Measurements from ENCODE around the gene HRC.
A peak's percentile ranks its signal among the peaks of the same experiment; 100 is the strongest.

Gene HRC

DNA sequence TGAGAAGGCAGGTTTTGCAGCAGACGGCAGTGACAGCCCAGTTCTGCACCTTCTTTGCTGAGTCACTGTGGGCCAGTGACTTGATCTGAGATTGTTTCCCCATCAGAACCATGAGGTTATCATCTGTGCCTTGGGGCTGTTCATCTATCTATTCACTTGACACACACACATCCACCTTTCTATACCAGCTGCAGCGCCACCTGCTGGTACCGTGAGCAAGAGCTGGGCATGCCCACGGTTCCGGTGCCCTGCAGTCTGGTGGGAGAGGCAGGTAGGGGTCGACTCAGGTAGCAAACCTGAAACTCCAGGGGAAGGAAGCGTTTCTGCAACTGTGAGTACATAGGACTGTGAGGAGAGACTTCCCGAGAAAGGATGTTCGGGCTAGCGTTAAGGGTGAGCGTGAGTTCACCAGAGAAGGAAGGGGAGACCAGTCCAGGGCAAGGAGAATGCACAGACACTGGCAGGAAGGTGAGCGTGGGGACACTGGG, 48.5 kb downstream of the HRC start:
- Histone ChIP-seq H3K9me3 (replicated peaks in 1 of 2; ENCODE audit: control insufficient read depth in 2 of 2, insufficient read depth in 1 of 2, low read depth in 1 of 2, low read length in 2 of 2) (no peaks in the 10 kb centered on the region), H3K4me3 (ENCODE audit: low read length in 2 of 2) (no peak overlapping the region), H3K27ac (replicated peaks; ENCODE audit: low read length) (no peak overlapping the region), H2BK12ac (ENCODE audit: low read length) (no peak overlapping the region), H3K27me3 (ENCODE audit: control insufficient read depth in 3 of 3, insufficient read depth in 3 of 3, low read depth in 1 of 3, low read length in 3 of 3) (no peaks in the 10 kb centered on the region), H4K91ac (ENCODE audit: low read depth, low read length, poor library complexity) (no peak overlapping the region), H4K8ac (ENCODE audit: low read depth, low read length) (no peak overlapping the region), H2AFZ (ENCODE audit: low read length) (no peak overlapping the region), H3K4me1 (ENCODE audit: control insufficient read depth in 2 of 2, insufficient read depth in 1 of 2, low read depth in 1 of 2, low read length in 2 of 2) (no peaks in the 10 kb centered on the region), H3K4ac (ENCODE audit: low read length) (no peak overlapping the region), H2AK5ac (ENCODE audit: low read depth, low read length) (no peak overlapping the region), H3K18ac (ENCODE audit: low read length) (peak overlapping the region; percentile 44), H3K14ac (ENCODE audit: low read length) (no peak overlapping the region), H3K9ac (ENCODE audit: low read depth, low read length, poor library complexity) (peak overlapping the region; percentile 15), H3K36me3 (replicated peaks in 1 of 2; ENCODE audit: control insufficient read depth in 2 of 2, insufficient read depth in 2 of 2, low read length in 2 of 2) (peaks cover 54 to 81% of the 10 kb centered on the region in 2 donors), H3K23ac (ENCODE audit: low read depth, low read length, poor library complexity) (peak overlapping the region; percentile 76), H3K4me2 (ENCODE audit: insufficient read depth, low read length, poor library complexity, severe bottlenecking) (no peak overlapping the region), H3K79me1 (ENCODE audit: low read depth, low read length) (peaks cover 10% of the 10 kb centered on the region), H2BK5ac (ENCODE audit: low read length) (no peak overlapping the region), H2BK120ac (ENCODE audit: low read depth, low read length) (no peak overlapping the region), H2BK15ac (ENCODE audit: low read length) (no peak overlapping the region)
- peak; percentile 52 for DNase-seq (ENCODE audit: low spot score)
- no CpG with 5 or more reads among the region's 12 CpGs for WGBS, 2 donors (ENCODE audit: extremely low coverage in 2 of 2, insufficient read length in 2 of 2, insufficient replicate concordance in 1 of 2)

DNA sequence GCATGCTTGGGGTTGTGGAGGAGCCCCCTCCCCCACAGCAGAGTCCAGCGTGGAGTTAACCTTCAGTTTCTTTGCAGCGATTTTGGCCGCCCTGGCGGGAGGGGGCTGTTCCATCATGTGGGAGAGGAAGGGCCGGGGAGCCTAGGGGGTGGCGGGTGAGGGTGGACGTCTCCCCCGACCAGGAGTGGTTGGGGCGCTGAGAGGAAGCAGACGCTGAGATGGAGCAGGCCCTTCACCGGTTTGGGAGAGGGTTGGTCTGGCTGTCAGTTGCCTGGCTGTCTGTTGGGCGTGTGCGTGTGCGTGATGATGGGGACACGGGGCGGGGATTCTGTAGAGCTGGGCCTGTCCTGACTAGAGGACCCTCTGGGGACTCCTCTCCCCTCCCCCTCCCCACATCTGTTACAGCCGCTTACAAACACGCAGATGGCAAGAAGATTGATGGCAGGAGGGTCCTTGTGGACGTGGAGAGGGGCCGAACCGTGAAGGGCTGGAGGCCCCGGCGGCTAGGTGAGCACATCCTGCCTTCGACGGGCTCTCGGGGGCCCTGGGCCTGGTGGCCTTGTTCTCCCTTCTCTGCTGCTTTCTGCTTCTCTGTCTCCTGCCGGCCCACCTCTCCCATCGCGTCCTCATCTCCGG, 50.8 kb downstream of the HRC start:
- H4K91ac ChIP-seq (ENCODE audit: low read depth, low read length, poor library complexity), result no peak overlapping the region
- no peak overlapping the region for H3K4me3 ChIP-seq (ENCODE audit: low read length in 2 of 2)
- H2AK5ac ChIP-seq (ENCODE audit: low read depth, low read length), result no peak overlapping the region
- no peak overlapping the region for H3K4me2 ChIP-seq (ENCODE audit: insufficient read depth, low read length, poor library complexity, severe bottlenecking)
- no peak overlapping the region for H3K23ac ChIP-seq (ENCODE audit: low read depth, low read length, poor library complexity)
- no peak for DNase-seq (ENCODE audit: low spot score)
- peaks cover 66 to 94% of the 10 kb centered on the region in 2 donors for H3K36me3 ChIP-seq (replicated peaks in 1 of 2; ENCODE audit: control insufficient read depth in 2 of 2, insufficient read depth in 2 of 2, low read length in 2 of 2)
- H3K4ac ChIP-seq (ENCODE audit: low read length), result no peak overlapping the region
- no peak overlapping the region for H2BK120ac ChIP-seq (ENCODE audit: low read depth, low read length)
- peaks cover 14% of the 10 kb centered on the region for H3K79me1 ChIP-seq (ENCODE audit: low read depth, low read length)
- H2BK12ac ChIP-seq (ENCODE audit: low read length), result no peak overlapping the region
- H4K8ac ChIP-seq (ENCODE audit: low read depth, low read length), result no peak overlapping the region
- H3K14ac ChIP-seq (ENCODE audit: low read length), result no peak overlapping the region
- H3K18ac ChIP-seq (ENCODE audit: low read length), result no peak overlapping the region
- H3K4me1 ChIP-seq (ENCODE audit: control insufficient read depth in 2 of 2, insufficient read depth in 1 of 2, low read depth in 1 of 2, low read length in 2 of 2), result no peaks in the 10 kb centered on the region
- H3K9me3 ChIP-seq (replicated peaks in 1 of 2; ENCODE audit: control insufficient read depth in 2 of 2, insufficient read depth in 1 of 2, low read depth in 1 of 2, low read length in 2 of 2), result peaks cover 0 to 3% of the 10 kb centered on the region in 2 donors
- no peak overlapping the region for H3K27ac ChIP-seq (replicated peaks; ENCODE audit: low read length)
- H2BK5ac ChIP-seq (ENCODE audit: low read length), result no peak overlapping the region
- H3K27me3 ChIP-seq (ENCODE audit: control insufficient read depth in 3 of 3, insufficient read depth in 3 of 3, low read depth in 1 of 3, low read length in 3 of 3), result no peaks in the 10 kb centered on the region
- H3K9ac ChIP-seq (ENCODE audit: low read depth, low read length, poor library complexity), result no peak overlapping the region
- H2BK15ac ChIP-seq (ENCODE audit: low read length), result no peak overlapping the region
- H2AFZ ChIP-seq (ENCODE audit: low read length), result no peak overlapping the region
- WGBS, 2 donors (ENCODE audit: extremely low coverage in 2 of 2, insufficient read length in 2 of 2, insufficient replicate concordance in 1 of 2), result no CpG with 5 or more reads among the region's 30 CpGs

- no peak overlapping the region for H2BK120ac ChIP-seq (ENCODE audit: low read depth, low read length)
- H3K18ac ChIP-seq (ENCODE audit: low read length), result no peak overlapping the region
- H3K14ac ChIP-seq (ENCODE audit: low read length), result no peak overlapping the region
- no peaks in the 10 kb centered on the region for H3K4me1 ChIP-seq (ENCODE audit: control insufficient read depth in 2 of 2, insufficient read depth in 1 of 2, low read depth in 1 of 2, low read length in 2 of 2)
- H3K36me3 ChIP-seq (replicated peaks in 1 of 2; ENCODE audit: control insufficient read depth in 2 of 2, insufficient read depth in 2 of 2, low read length in 2 of 2), result peaks cover 67 to 94% of the 10 kb centered on the region in 2 donors
- H3K23ac ChIP-seq (ENCODE audit: low read depth, low read length, poor library complexity), result no peak overlapping the region
- H3K9me3 ChIP-seq (replicated peaks in 1 of 2; ENCODE audit: control insufficient read depth in 2 of 2, insufficient read depth in 1 of 2, low read depth in 1 of 2, low read length in 2 of 2), result peaks cover 0 to 3% of the 10 kb centered on the region in 2 donors
- H4K8ac ChIP-seq (ENCODE audit: low read depth, low read length), result no peak overlapping the region
- no CpG with 5 or more reads among the region's 33 CpGs for WGBS, 2 donors (ENCODE audit: extremely low coverage in 2 of 2, insufficient read length in 2 of 2, insufficient replicate concordance in 1 of 2)
- peaks cover 18% of the 10 kb centered on the region for H3K79me1 ChIP-seq (ENCODE audit: low read depth, low read length)
- H2AK5ac ChIP-seq (ENCODE audit: low read depth, low read length), result peak overlapping the region; percentile 36
- H2BK15ac ChIP-seq (ENCODE audit: low read length), result no peak overlapping the region
- DNase-seq (ENCODE audit: low spot score), result no peak
- H4K91ac ChIP-seq (ENCODE audit: low read depth, low read length, poor library complexity), result no peak overlapping the region
- no peaks in the 10 kb centered on the region for H3K27me3 ChIP-seq (ENCODE audit: control insufficient read depth in 3 of 3, insufficient read depth in 3 of 3, low read depth in 1 of 3, low read length in 3 of 3)
- H3K27ac ChIP-seq (replicated peaks; ENCODE audit: low read length), result no peak overlapping the region
- no peak overlapping the region for H2BK5ac ChIP-seq (ENCODE audit: low read length)
- H3K4ac ChIP-seq (ENCODE audit: low read length), result no peak overlapping the region
- H3K9ac ChIP-seq (ENCODE audit: low read depth, low read length, poor library complexity), result no peak overlapping the region
- H2BK12ac ChIP-seq (ENCODE audit: low read length), result no peak overlapping the region
- H3K4me3 ChIP-seq (ENCODE audit: low read length in 2 of 2), result no peak overlapping the region
- H2AFZ ChIP-seq (ENCODE audit: low read length), result no peak overlapping the region
- no peak overlapping the region for H3K4me2 ChIP-seq (ENCODE audit: insufficient read depth, low read length, poor library complexity, severe bottlenecking)
These were observed 51.7 kb downstream of the HRC start for GRCh38 chr19:49103331-49104085.

DNA sequence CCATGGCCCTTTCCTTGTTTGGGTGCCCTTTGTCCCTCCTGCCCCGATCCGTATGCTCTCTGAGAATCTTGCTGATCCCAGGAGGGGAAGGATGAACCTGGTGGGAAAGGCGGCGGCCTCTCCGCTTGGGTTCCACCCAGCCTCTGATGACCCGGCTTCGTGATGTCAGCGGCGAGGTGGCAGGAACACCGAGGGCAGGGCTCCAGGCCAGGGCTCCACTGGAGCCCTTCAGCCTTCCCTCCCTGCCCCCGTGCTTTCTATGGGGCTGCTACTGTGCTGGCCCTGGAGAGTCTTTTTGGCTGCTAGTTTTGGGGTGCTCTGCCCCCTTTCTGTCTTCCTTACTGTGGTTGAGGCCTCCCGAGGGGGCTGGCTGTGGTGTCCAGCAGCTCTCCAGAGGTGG, 52.9 kb downstream of the HRC start:
- no CpG with 5 or more reads among the region's 12 CpGs for WGBS, 2 donors (ENCODE audit: extremely low coverage in 2 of 2, insufficient read length in 2 of 2, insufficient replicate concordance in 1 of 2)
- no peak overlapping the region for H3K27ac ChIP-seq (replicated peaks; ENCODE audit: low read length)

More for the DNA sequence above, 52.9 kb downstream of the HRC start:
- H2BK120ac ChIP-seq (ENCODE audit: low read depth, low read length), result no peak overlapping the region
- no peaks in the 10 kb centered on the region for H3K4me1 ChIP-seq (ENCODE audit: control insufficient read depth in 2 of 2, insufficient read depth in 1 of 2, low read depth in 1 of 2, low read length in 2 of 2)
- H3K4me2 ChIP-seq (ENCODE audit: insufficient read depth, low read length, poor library complexity, severe bottlenecking), result no peak overlapping the region
- no peak overlapping the region for H2BK12ac ChIP-seq (ENCODE audit: low read length)
- H3K9ac ChIP-seq (ENCODE audit: low read depth, low read length, poor library complexity), result no peak overlapping the region
- H3K4ac ChIP-seq (ENCODE audit: low read length), result no peak overlapping the region
- H3K9me3 ChIP-seq (replicated peaks in 1 of 2; ENCODE audit: control insufficient read depth in 2 of 2, insufficient read depth in 1 of 2, low read depth in 1 of 2, low read length in 2 of 2), result peaks cover 0 to 3% of the 10 kb centered on the region in 2 donors
- no peak overlapping the region for H2AK5ac ChIP-seq (ENCODE audit: low read depth, low read length)
- no peak for DNase-seq (ENCODE audit: low spot score)
- H2AFZ ChIP-seq (ENCODE audit: low read length), result no peak overlapping the region
- H3K23ac ChIP-seq (ENCODE audit: low read depth, low read length, poor library complexity), result no peak overlapping the region
- no peak overlapping the region for H4K8ac ChIP-seq (ENCODE audit: low read depth, low read length)
- H2BK15ac ChIP-seq (ENCODE audit: low read length), result no peak overlapping the region
- H3K18ac ChIP-seq (ENCODE audit: low read length), result no peak overlapping the region
- no peaks in the 10 kb centered on the region for H3K27me3 ChIP-seq (ENCODE audit: control insufficient read depth in 3 of 3, insufficient read depth in 3 of 3, low read depth in 1 of 3, low read length in 3 of 3)
- no peak overlapping the region for H2BK5ac ChIP-seq (ENCODE audit: low read length)
- H3K79me1 ChIP-seq (ENCODE audit: low read depth, low read length), result peaks cover 17% of the 10 kb centered on the region
- no peak overlapping the region for H3K4me3 ChIP-seq (ENCODE audit: low read length in 2 of 2)
- no peak overlapping the region for H4K91ac ChIP-seq (ENCODE audit: low read depth, low read length, poor library complexity)
- H3K36me3 ChIP-seq (replicated peaks in 1 of 2; ENCODE audit: control insufficient read depth in 2 of 2, insufficient read depth in 2 of 2, low read length in 2 of 2), result peaks cover 67 to 94% of the 10 kb centered on the region in 2 donors
- H3K14ac ChIP-seq (ENCODE audit: low read length), result no peak overlapping the region

All from neuronal stem cell (in vitro differentiated cells).